GM19023 (cell line): ENCODE data around the gene ASB17.
A peak's percentile ranks its signal among the peaks of the same experiment; 100 is the strongest.
"Not testable (repeated sequence)": the region's sequence is repeated elsewhere in the genome, so short reads cannot be mapped to it uniquely, and the experiment has no call there.

Experiments
- ATAC-seq: cut with Tn5 transposase; IDR thresholded peaks from one replicate; pipeline ENCODE4 v1.9.1; 2021; ENCODE audit warnings: mild to moderate bottlenecking, moderate library complexity; ENCODE audit not compliant: unreplicated experiment

The ASB17 gene

GRCh38 chr1:75932304-75932703 is at the start of gene ASB17:
TSS of gene ASB17 (minus strand) at chr1:75932404. CDS start at chr1:75932291, 113 bp downstream.
- no peak for ATAC-seq

- peak; percentile 45 for ATAC-seq
Observed at GRCh38 chr1:75980972-75981897, 49.0 kb upstream of the ASB17 start.

GRCh38 chr1:75970631-75971030 is 38.4 kb upstream of the ASB17 start:
- no peak for ATAC-seq

DNA sequence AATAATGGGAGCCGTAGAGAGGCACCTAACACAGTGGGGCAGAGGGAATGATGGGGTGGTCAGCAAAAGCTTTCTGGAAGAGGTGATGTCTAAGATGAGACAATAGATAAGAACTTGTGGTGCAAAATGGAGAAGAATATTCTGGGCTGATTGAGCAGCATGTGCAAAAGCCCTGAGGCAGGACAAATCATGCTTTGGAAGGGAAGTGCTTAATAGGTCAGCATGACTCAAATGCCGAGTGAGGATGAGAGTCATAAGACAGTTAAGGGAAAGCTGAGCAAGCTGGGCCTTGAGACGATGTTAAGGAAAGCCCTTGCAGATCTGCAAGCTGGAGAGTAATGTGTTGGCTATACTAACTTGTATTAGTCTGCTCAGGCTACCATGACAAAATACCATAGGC is 37.3 kb upstream of the ASB17 start:
- no peak for ATAC-seq

- ATAC-seq: no peak
Observed at GRCh38 chr1:75967719-75968118, 35.5 kb upstream of the ASB17 start.

DNA sequence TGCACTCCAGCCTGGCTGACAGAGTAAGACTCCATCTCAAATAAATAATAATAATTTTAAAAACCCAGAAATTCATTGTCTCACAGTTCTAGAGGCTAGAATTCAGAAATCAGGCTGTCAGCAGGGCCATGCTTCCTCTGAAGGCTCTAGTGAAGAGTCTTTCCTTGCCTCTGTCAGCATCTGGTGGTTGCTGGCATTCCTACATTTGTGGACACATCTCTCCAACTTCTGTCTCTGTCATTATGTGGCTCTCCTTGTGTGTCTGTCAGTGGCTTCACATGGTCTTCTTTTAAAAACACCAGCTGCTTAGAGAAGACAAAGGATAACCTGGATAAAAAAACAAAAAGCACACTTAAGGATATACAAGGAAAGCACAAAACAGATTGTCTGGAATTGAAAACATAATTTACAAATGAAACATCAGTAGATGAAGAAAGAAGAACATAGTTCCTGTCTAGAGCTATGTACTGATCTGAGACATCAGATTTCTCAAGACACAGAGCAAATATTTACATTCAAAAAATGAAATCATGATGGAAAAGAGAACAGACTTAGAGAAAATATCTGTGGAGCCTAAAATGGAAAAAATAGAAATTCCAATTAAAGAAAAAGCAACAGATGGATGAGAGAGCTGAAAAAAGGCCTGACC is 32.7 kb upstream of the ASB17 start:
- no peak for ATAC-seq

DNA sequence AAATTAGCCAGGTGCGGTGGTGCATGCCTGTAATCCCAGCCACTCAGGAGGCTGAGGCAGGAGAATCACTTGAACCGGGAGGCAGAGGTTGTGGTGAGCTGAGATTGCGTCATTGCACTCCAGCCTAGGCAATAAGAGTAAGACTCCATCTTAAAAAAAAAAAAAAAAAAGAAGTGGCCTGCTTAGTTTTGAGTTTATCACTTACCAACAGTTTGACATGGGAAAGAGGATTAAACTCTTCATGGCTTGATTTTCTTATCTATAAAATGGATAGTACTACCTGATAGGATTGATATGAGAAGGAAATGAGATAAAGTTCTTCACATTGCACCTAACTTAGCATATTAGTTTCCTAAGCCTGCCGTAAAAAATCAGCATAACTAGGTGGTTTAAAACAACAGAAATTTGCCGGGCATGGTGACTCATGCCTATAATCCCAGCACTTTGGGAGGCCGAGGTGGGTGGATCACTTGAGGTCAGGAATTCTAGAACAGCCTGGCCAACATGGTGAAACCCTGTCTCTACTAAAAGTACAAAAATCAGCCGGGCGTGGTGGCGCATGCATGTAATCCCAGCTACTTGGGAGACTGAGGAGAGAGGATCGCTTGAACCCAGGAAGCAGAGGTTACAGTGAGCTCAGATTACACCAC is 32.0 kb upstream of the ASB17 start:
- not testable (repeated sequence) for ATAC-seq

- no peak for ATAC-seq
Observed at GRCh38 chr1:75954586-75954985, 22.4 kb upstream of the ASB17 start.

GRCh38 chr1:75953461-75953860 is 21.3 kb upstream of the ASB17 start:
- no peak for ATAC-seq

- no peak for ATAC-seq
Observed at GRCh38 chr1:75952016-75952415, 19.8 kb upstream of the ASB17 start.

GRCh38 chr1:75950176-75950575 is 18.0 kb upstream of the ASB17 start:
- no peak for ATAC-seq

GRCh38 chr1:75943037-75943436 is 10.8 kb upstream of the ASB17 start:
- ATAC-seq: not testable (repeated sequence)

- ATAC-seq: no peak
Observed at GRCh38 chr1:75937034-75937433, 4.8 kb upstream of the ASB17 start.

DNA sequence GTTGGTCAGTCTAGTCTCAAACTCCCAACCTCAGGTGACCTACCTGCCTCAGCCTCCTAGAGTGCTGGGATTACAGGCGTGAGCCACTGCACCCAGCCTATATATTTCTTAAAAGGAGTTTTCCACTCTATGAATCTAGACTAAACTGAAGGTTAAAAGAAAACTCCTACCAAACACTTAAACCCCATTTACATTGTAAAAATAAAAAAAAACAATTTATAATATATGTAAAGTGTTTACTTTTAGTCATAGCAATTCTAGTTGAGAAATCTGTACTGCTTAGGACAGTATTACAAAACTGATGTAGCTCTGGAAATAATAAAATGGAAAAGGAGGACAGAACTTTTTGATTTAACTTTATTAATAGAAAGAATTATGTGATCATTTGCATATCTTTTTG is 9.5 kb downstream of the ASB17 start:
- no peak for ATAC-seq

- no peak for ATAC-seq
Observed at GRCh38 chr1:75916834-75917233, 15.4 kb downstream of the ASB17 start.

DNA sequence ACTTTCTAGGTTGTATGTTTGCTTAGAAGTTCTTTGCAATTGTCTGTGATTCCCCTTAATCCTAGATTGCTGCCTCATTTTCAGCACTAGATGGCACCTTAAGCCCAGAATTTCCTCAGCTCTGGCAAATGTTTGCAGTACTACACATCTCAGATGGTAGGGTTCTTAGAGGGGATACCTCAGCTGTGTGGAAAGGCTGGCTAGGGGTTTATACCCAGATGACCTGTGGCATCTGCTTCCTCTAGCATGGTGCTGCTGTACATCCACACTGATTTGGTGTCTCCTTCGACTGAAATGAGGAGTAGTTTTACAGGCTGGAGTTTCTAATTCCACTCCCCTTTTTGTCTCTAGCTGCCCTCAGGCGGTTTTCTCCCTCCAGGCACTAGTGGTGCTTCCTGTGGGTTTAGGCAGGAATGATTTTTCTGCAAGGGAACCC is 23.5 kb downstream of the ASB17 start:
- ATAC-seq: peak; percentile 73

DNA sequence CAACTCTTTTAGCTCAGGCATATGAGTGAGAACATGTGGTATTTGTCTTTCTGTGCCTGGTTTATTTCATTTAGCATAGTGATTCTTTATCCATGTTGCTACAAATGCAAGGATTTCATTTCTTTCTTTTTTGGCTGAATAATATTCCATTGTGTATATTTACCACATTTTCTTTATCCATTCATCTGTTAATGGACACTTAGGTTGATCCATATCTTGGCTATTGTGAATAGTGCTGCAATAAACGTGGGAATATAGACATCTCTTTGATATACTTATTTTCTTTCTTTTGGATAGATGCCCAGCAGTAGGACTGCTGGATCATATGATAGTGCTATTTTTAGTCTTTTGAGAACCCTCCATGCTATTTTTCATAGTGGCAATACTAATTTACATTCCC is 30.8 kb downstream of the ASB17 start:
- no peak for ATAC-seq

DNA sequence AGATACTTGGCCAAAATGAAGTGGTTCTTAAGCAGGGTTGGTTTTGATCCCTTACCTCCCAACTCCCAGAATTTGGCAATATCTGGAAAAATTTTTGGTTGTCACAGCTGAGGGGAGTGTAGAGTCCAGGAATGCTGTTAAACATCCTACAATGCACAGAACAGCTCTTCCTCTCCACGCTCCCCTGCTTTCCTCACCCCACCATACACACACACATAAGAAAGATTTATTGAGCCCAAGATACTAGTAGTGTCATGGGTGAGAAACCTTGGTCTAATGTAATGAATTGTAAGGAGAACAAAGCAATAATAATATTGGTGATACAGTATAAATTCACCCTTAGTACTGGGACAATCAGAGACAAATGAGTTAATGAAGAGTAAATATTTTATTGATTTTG is 47.8 kb downstream of the ASB17 start:
- ATAC-seq: no peak

DNA sequence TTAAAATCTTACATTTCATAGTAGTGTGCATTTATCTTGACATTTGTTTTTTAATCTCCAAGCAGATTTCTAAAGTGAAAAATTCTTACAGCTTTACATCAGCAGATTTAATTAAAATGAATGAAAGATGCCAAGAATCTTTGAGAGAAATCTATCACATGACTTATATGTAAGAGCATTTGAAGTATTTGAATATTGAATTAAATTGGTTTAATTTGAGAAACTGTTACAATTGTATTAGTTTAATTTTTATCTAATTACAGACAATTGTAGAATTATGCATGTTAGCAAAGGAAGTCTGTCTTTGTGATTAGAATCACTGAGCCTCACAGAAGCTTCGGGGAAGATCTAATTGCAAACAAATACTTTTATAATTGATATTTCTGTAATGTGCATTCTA is 52.2 kb downstream of the ASB17 start:
- ATAC-seq: no peak

DNA sequence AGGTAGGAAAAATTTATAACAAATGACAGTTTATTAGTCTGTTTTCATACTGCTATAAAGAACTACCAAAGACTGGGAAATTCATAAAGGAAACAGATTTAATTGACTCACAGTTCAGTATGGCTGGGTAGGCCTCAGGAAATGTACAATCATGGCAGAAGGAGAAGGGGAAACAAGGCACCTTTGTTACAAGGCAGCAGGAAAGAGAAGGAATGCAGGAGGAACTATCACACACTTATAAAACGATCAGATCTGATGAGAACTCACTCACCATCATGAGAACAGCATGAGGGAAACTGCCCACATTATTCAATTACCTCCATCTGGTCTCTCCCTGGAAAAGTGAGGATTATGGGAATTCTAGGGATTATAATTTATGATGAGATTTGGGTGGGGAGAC is 61.3 kb downstream of the ASB17 start:
- ATAC-seq: no peak
